Measurements from ENCODE around the gene GABARAPL2.

GABARAPL2 gene

DNA sequence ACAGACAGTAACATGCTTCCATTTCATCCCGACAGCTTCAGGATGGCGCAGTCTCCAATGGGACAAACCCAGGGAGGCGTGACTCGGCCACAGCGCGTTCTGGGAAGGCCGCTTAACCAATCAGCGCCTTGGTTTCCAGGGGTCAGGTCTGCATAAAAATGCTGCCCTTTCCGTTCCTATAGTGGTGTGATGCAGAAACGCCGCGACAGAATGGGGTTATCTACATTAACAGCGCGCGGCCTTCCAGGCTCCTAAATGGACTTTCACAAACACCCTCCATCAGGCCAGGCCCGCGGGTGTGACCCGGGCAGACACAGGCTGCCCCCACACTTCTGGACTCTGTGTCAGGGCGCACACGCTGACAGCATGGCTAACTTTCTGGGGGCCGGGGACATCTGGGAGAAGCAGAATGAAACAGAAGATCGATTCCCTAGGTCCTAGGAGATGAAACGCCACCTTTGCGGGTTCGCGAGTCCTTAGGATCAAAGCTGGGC lies 10.9 kb upstream of the GABARAPL2 start:
- peak; percentile 97 for FAIRE-seq

DNA sequence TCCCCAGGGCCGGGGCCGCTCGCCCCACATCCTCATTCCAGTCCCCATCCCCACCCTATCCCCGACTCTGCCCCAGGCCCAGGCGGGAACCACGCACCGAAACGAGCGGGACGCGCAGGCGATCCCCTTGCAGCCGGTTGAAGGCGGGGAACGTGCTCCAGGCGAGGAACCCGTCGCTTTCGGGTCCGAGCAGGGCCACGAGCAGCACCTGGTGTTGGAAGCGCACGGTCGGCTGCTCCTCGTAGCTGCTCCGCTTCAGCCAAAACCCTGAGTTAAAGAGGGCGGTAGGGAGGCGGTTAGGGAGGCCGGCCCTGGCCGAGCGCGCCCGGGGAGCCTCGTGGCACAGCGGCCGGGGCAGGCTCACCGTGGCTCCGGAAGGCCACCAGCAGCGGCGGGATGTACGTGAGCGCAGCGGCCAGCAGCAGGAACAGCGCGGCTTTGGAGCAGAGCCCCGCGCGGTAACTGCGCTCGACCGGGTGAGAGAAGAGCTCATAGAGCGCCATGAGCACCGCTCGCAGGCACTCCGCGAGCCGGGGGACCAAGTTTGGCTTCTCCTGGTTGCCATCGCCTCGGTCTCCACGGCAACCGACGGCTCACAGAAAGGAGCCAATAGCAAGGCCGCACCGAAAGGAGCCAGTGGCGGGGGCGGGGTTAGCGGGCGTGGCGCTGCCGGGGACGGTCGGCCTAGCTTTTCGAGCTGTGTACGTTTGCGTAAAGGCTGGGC lies 10.3 kb upstream of the GABARAPL2 start, which contains the start of gene TMEM231:
TMEM231 (minus strand) TSS at position 546 of the 724 bp plus-strand sequence; CDS start at position 503, 43 bp downstream.
- FAIRE-seq: peak; percentile 96

DNA sequence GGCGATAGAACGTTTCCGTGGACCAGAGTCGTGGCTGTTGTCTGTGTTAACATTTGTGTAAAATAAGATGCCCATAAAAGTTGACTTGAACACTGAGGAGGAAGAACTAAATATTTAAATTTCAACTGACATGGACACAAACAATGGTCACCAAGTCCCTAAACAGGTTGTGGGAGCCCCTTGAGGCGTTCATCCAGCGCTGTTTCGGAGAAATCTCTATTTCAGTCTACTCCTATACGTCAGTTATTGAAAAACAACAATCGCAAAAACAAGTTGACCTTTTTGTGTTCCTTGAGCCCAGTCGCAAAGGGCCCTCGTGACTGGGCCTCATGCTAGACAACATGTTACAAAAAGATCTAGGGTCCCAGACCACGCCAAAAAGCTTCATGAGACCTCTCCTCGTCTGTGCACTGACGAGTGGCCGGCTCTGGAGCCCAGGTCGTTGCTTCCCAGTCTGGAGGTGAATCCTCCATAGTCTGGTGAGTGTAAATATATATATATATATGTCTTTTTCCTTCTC lies 9.7 kb upstream of the GABARAPL2 start:
- FAIRE-seq: no peak

GRCh38 chr16:75558846-75559401 lies 7.3 kb upstream of the GABARAPL2 start:
- no peak for FAIRE-seq

- FAIRE-seq: no peak
Observed at GRCh38 chr16:75559564-75560372, 6.4 kb upstream of the GABARAPL2 start.

GRCh38 chr16:75565640-75566039 lies 539 bp upstream of the GABARAPL2 start:
- FAIRE-seq: no peak

DNA sequence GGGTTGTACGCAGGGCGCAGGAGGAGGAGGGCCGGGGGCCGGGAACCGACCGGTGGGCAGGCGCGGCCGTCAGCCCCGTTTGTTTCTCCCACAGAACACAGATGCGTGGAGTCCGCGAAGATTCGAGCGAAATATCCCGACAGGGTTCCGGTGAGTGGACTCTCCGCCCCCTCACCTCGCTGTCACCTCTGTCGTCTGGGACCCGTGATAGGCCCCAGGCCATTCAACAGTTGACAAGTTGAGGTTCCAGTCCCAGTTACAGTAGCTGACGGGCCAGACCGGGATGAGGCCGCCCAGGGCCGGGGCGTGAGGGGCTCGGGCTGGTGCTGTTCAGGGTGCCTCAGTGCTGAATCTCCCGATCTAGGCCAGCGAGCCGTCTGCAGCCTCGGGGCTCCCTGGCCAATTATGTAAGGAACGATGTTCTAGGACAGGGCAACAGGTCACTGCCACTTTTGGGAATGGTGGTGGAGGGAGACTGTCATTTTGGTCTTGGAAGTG lies 628 bp downstream of the GABARAPL2 start:
- no peak for FAIRE-seq

- no peak for FAIRE-seq
Observed at GRCh38 chr16:75567911-75568310, 1.7 kb downstream of the GABARAPL2 start.

- no peak for FAIRE-seq
Observed at GRCh38 chr16:75570396-75571065, 4.4 kb downstream of the GABARAPL2 start.

DNA sequence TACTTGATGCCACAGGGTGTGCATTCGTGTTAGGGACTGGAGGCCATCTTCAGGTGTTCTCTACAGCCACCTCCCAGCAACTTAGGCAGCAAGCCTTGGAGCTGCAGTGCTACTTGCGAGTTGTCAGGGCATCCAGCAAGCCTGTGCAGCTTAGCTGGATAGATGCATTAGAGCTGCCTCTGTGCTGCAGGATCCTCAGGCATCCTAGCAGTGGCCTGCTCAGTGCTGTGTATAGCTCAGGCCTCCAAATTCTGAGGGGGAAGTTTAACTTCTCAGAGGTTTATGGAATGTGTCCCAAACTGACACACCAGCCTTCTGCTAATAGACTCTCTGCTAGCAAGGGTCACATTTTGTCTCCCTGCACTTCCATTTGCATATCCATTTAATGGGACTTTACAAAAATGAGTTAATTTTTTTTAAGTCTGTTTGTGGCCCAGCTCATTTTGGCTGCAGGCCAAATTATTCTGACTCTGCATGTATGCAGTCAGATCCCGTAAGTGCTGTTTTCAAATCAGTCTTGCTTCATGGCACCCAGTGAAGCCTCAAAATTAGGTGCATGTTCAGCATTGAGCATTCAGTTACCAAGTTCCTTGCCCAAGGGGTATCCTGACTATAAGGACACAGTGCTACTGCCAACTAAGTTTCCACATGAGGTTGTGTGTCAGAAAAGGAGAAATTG lies 6.8 kb downstream of the GABARAPL2 start:
- no peak for FAIRE-seq

GRCh38 chr16:75573955-75574354 lies 7.8 kb downstream of the GABARAPL2 start:
- FAIRE-seq: no peak

GRCh38 chr16:75575958-75576357 lies 9.8 kb downstream of the GABARAPL2 start:
- FAIRE-seq: no peak

DNA sequence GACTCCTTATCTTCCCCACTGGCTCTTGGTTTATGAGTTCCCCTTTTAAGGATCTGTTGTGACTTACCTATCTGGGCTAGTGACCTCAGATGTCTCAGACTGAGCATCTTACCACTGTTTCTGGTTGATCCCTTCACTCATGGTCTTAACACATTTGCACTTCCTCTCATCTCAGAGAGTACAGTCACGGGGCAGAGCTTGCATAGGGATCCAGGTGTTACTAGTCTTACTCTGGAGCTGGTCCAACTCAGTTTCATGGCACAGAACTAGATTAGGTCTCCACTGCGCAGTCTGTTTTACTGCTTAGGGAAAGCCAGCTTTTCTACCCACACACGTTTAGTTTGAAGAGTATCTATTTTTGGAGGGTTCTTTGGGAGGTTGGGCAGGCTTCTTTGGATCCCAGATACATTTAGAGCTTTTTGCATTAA lies 10.2 kb downstream of the GABARAPL2 start:
- no peak for FAIRE-seq

- FAIRE-seq: no peak
Observed at GRCh38 chr16:75578212-75578611, 12.0 kb downstream of the GABARAPL2 start.

- FAIRE-seq: no peak
Observed at GRCh38 chr16:75578725-75579124, 12.5 kb downstream of the GABARAPL2 start.

- no peak for FAIRE-seq
Observed at GRCh38 chr16:75579281-75579834, 13.2 kb downstream of the GABARAPL2 start.

GRCh38 chr16:75584108-75584507 lies 17.9 kb downstream of the GABARAPL2 start:
- FAIRE-seq: no peak

GRCh38 chr16:75588716-75589115 lies 22.5 kb downstream of the GABARAPL2 start:
- FAIRE-seq: no peak

- no peak for FAIRE-seq
Observed at GRCh38 chr16:75589306-75589705, 23.1 kb downstream of the GABARAPL2 start.

GRCh38 chr16:75590920-75591843 lies 25.0 kb downstream of the GABARAPL2 start:
- FAIRE-seq: no peak
